ENCODE data around the gene EMILIN2. TPM values are rescaled to one million over a fixed set of nuclear protein-coding genes. Genes with fewer than 3 reads are reported as not detected.
A peak's percentile ranks its signal among the peaks of the same experiment; 100 is the strongest.

Gene EMILIN2
- total and polyA plus RNA-seq, 2 of the 13 experiments (the other 11 are each of a cell fraction or from before 2014, with no cell fraction given), result 7.6 to 8.2 TPM

DNA sequence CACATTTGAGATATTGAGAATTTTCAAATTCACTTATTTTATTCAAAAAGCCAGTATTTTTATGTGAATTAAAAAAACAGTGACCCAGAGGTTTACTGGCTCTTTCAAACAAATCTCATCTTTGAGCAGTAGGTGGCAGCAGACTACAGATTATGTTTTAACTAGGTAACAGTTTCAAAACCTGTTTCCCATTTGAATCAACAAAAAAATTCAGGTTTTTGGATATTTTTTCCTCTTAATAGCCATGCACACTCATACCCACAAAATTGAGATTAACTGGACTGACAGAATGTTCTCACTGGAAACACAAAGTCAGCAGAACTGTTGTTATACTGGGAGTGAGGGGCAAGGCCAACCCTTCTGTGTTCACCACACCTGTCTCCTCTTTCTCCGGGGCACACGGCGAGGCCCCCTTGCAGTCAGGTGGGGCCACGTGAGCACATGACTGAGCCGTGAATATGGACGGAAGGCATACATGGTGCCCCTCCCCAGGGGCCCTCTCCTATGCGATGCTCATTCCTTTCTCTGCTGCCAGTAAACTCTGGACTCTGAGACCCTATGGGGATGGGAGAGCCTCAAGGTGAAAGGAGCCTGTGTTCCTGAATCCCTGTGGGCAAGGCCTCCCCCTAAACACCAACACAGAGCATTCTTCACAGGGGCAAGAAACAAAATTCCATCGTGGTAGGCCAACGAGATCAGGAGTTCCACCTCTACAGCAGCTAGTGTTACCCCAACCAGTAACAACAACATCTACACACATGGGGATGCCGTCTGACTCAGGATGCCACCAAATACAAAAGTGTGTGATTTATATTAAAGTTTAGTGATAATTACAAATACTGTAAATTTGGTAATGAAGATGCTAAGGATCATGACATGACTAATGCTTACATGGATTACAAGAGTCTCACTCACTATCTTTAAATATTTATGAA lies 85.7 kb downstream of the EMILIN2 start (continued):
- TF ChIP-seq SKI (IDR thresholded peaks at IDR 0.05; ENCODE audit: partially characterized antibody), result no peak
- TF ChIP-seq HNF4A (CRISPR knock-in tag; IDR thresholded peaks at IDR 0.05), result peak; percentile 37; the same call in 1 of the 2 replicates
- no peak for TF ChIP-seq ZNF562 (CRISPR knock-in tag; IDR thresholded peaks at IDR 0.05; ENCODE audit: borderline replicate concordance)
- peak; percentile 25; the same call in 1 of the 2 replicates for TF ChIP-seq ZNF253 (CRISPR knock-in tag; IDR thresholded peaks at IDR 0.05; ENCODE audit: borderline replicate concordance)
- no peak for TF ChIP-seq SOX13 (IDR thresholded peaks at IDR 0.05)
- TF ChIP-seq SOX13 (CRISPR knock-in tag; conservative IDR thresholded peaks at IDR 0.05 in 1 of 2, IDR thresholded peaks at IDR 0.05 in 1 of 2), result peak in 1 of 2 experiments; percentile 10; a peak in 1 of 4 replicates
- TF ChIP-seq, protein P1, sequence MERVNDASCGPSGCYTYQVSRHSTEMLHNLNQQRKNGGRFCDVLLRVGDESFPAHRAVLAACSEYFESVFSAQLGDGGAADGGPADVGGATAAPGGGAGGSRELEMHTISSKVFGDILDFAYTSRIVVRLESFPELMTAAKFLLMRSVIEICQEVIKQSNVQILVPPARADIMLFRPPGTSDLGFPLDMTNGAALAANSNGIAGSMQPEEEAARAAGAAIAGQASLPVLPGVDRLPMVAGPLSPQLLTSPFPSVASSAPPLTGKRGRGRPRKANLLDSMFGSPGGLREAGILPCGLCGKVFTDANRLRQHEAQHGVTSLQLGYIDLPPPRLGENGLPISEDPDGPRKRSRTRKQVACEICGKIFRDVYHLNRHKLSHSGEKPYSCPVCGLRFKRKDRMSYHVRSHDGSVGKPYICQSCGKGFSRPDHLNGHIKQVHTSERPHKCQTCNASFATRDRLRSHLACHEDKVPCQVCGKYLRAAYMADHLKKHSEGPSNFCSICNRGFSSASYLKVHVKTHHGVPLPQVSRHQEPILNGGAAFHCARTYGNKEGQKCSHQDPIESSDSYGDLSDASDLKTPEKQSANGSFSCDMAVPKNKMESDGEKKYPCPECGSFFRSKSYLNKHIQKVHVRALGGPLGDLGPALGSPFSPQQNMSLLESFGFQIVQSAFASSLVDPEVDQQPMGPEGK (CRISPR knock-in tag; IDR thresholded peaks at IDR 0.05), result peak; percentile 72
- no peak for TF ChIP-seq GATAD1 (CRISPR knock-in tag; IDR thresholded peaks at IDR 0.05)
- TF ChIP-seq, protein P2, sequence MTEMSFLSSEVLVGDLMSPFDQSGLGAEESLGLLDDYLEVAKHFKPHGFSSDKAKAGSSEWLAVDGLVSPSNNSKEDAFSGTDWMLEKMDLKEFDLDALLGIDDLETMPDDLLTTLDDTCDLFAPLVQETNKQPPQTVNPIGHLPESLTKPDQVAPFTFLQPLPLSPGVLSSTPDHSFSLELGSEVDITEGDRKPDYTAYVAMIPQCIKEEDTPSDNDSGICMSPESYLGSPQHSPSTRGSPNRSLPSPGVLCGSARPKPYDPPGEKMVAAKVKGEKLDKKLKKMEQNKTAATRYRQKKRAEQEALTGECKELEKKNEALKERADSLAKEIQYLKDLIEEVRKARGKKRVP (CRISPR knock-in tag; IDR thresholded peaks at IDR 0.05), result no peak
- TF ChIP-seq, protein P3, sequence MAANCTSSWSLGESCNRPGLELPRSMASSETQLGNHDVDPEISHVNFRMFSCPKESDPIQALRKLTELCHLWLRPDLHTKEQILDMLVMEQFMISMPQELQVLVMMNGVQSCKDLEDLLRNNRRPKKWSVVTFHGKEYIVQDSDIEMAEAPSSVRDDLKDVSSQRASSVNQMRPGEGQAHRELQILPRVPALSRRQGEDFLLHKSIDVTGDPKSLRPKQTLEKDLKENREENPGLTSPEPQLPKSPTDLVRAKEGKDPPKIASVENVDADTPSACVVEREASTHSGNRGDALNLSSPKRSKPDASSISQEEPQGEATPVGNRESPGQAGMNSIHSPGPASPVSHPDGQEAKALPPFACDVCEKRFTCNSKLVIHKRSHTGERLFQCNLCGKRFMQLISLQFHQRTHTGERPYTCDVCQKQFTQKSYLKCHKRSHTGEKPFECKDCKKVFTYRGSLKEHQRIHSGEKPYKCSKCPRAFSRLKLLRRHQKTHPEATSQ (CRISPR knock-in tag; IDR thresholded peaks at IDR 0.05; ENCODE audit: borderline replicate concordance), result no peak
- TF ChIP-seq ARNT2 (CRISPR knock-in tag; IDR thresholded peaks at IDR 0.05; ENCODE audit: low read depth), result no peak
- TF ChIP-seq ZNF234 (CRISPR knock-in tag; conservative IDR thresholded peaks at IDR 0.05), result no peak
- TF ChIP-seq ZNF24 (IDR thresholded peaks at IDR 0.05), result no peak
- 0 out of 2 replicates have a peak, but pooled peaks have one; percentile 45 for TF ChIP-seq ZNF572 (CRISPR knock-in tag; IDR thresholded peaks at IDR 0.05)
- no peak for TF ChIP-seq NR0B2 (CRISPR knock-in tag; IDR thresholded peaks at IDR 0.05)
- 0 out of 2 replicates have a peak, but pooled peaks have one; percentile 18 for TF ChIP-seq ZBTB38 (CRISPR knock-in tag; IDR thresholded peaks at IDR 0.05)

Measured in HepG2 (cell line).